ENCODE measurements around the gene EPHA2.

GRCh38 chr1:16122916-16123315 lies 33.0 kb downstream of the EPHA2 start:
- TF ChIP-seq CTCF (IDR thresholded peaks at IDR 0.05) (no peak), TCF7L2 (IDR thresholded peaks at IDR 0.05; ENCODE audit: low read depth, low read length) (no peak), REST (IDR thresholded peaks at IDR 0.05; ENCODE audit: insufficient read depth in 1 of 2, low read depth in 2 of 2, low read length in 1 of 2) (no peak), POLR2AphosphoS5 (IDR thresholded peaks at IDR 0.05; ENCODE audit: low read depth, low read length) (no peak), SIN3A (IDR thresholded peaks at IDR 0.05; ENCODE audit: borderline replicate concordance, insufficient read depth, low read depth, low read length) (no peak)
